H54 (cell line): ENCODE results near the gene VPREB1.
"Not testable (repeated sequence)": the region's sequence is repeated elsewhere in the genome, so short reads cannot be mapped to it uniquely, and the experiment has no call there.

ENCODE experiments used
- DNase-seq: peaks from one replicate; pipeline ENCODE4 v3.0.0; 2011; ENCODE audit warnings: low spot score, mixed read lengths; ENCODE audit not compliant: insufficient read length
- FAIRE-seq: peaks from 3 replicates; lab custom pipeline; 2011; peaks lifted over from hg19 to GRCh38; lab: Jason Lieb, UNC

Gene VPREB1

GRCh38 chr22:22287106-22287626, 42.6 kb downstream of the VPREB1 start:
- FAIRE-seq, DNase-seq: not testable (repeated sequence)

GRCh38 chr22:22289666-22290065, 45.1 kb downstream of the VPREB1 start:
- DNase-seq, FAIRE-seq: not testable (repeated sequence)

GRCh38 chr22:22291129-22291806, 46.7 kb downstream of the VPREB1 start:
- FAIRE-seq, DNase-seq: not testable (repeated sequence)

GRCh38 chr22:22292656-22293055, 48.1 kb downstream of the VPREB1 start:
- not testable (repeated sequence) for FAIRE-seq

GRCh38 chr22:22293436-22293835, 48.9 kb downstream of the VPREB1 start:
- not testable (repeated sequence) for DNase-seq, FAIRE-seq

More at GRCh38 chr22:22292656-22293055, 48.1 kb downstream of the VPREB1 start:
- DNase-seq = not testable (repeated sequence)

GRCh38 chr22:22294641-22295040, 50.1 kb downstream of the VPREB1 start:
- DNase-seq, FAIRE-seq: not testable (repeated sequence)
